Naive thymus-derived CD4-positive, alpha-beta T cell (primary cell): ENCODE measurements around the gene CADM2. TPM values are rescaled to one million over a fixed set of nuclear protein-coding genes. Genes with fewer than 3 reads are reported as not detected.
"Not testable (repeated sequence)": the region's sequence is repeated elsewhere in the genome, so short reads cannot be mapped to it uniquely, and the experiment has no call there.

Experiments
- ATAC-seq: fragments of 150-1000 bp; cut with Tn5 transposase; 2 replicates; pipeline ENCODE4 v1.10.0; 2021; ENCODE audit warnings: mild to moderate bottlenecking, moderate library complexity
- CTCF ChIA-PET: fragments of 350-600 bp; sonication (Branson Sonifier 250); formaldehyde crosslinking; loops from one replicate; lab custom pipeline; 2021; ENCODE audit warnings: antibody characterized with exemption; lab: Charles Lee
- POLR2A ChIA-PET: fragments of 350-600 bp; sonication (Branson Sonifier 250); formaldehyde crosslinking; loops from one replicate; lab custom pipeline; 2021; ENCODE audit warnings: antibody characterized with exemption, inconsistent platforms; lab: Charles Lee
- DNase-seq, 9 donors: peaks; one replicate each; pipeline versions ENCODE4 v3.0.0 to v3.0.0-alpha.2; 2020 to 2022; ENCODE audit warnings: mixed read lengths in 1 of 9
- H3K27ac ChIP-seq: one replicate; pipeline ENCODE4 v1.7.0; 2013; ENCODE audit warnings: mild to moderate bottlenecking, low read depth, low read length, moderate library complexity
- H3K27me3 ChIP-seq, 2 donors: one replicate each; pipeline ENCODE4 v1.7.0; 2013; ENCODE audit warnings: low read length in 2 of 2, mild to moderate bottlenecking in 2 of 2, moderate library complexity in 2 of 2; ENCODE audit not compliant: control insufficient read depth in 2 of 2, insufficient read depth in 2 of 2
- H3K36me3 ChIP-seq, 3 experiments: 1 replicate in 2 of 3; 2 replicates in 1 of 3; pipeline ENCODE4 v1.7.0; 2013; ENCODE audit warnings: low read length in 3 of 3, mild to moderate bottlenecking in 3 of 3, moderate library complexity in 1 of 3; ENCODE audit not compliant: insufficient read depth in 3 of 3, control insufficient read depth in 2 of 3
- H3K4me1 ChIP-seq, 2 donors: one replicate each; pipeline ENCODE4 v1.7.0; 2013; ENCODE audit warnings: low read length in 2 of 2, mild to moderate bottlenecking in 2 of 2, moderate library complexity in 1 of 2; ENCODE audit not compliant: control insufficient read depth in 2 of 2, insufficient read depth in 2 of 2
- H3K4me3 ChIP-seq: 2 replicates; pipeline ENCODE4 v1.7.0; 2013; ENCODE audit warnings: mild to moderate bottlenecking, low read length
- H3K9me3 ChIP-seq, 3 experiments: 1 replicate in 2 of 3; 2 replicates in 1 of 3; pipeline ENCODE4 v1.7.0; 2013; ENCODE audit warnings: low read length in 3 of 3; ENCODE audit not compliant: control insufficient read depth in 2 of 3
- H3K27ac Mint-ChIP-seq, 9 donors: one replicate each; pipeline ENCODE4 v1.8.0; 2020 to 2022; ENCODE audit warnings: mixed read lengths in 9 of 9, mild to moderate bottlenecking in 8 of 9, moderate library complexity in 5 of 9, inconsistent platforms in 2 of 9
- H3K27me3 Mint-ChIP-seq, 5 donors: one replicate each; pipeline ENCODE4 v1.8.0; 2021 to 2022; ENCODE audit warnings: mixed read lengths in 5 of 5, mild to moderate bottlenecking in 1 of 5
- H3K36me3 Mint-ChIP-seq, 5 donors: one replicate each; pipeline ENCODE4 v1.8.0; 2020 to 2022; ENCODE audit warnings: mixed read lengths in 5 of 5, mild to moderate bottlenecking in 3 of 5, inconsistent platforms in 1 of 5
- H3K4me1 Mint-ChIP-seq, 7 donors: one replicate each; pipeline ENCODE4 v1.8.0; 2020 to 2022; ENCODE audit warnings: mixed read lengths in 7 of 7, mild to moderate bottlenecking in 3 of 7, inconsistent platforms in 1 of 7
- H3K4me3 Mint-ChIP-seq, 10 donors: one replicate each; pipeline ENCODE4 v1.8.0; 2020 to 2022; ENCODE audit warnings: mild to moderate bottlenecking in 10 of 10, mixed read lengths in 10 of 10, moderate library complexity in 6 of 10, inconsistent platforms in 2 of 10
- H3K9me3 Mint-ChIP-seq, 11 donors: one replicate each; pipeline ENCODE4 v1.8.0; 2020 to 2022; ENCODE audit warnings: mixed read lengths in 11 of 11, mild to moderate bottlenecking in 4 of 11, inconsistent platforms in 1 of 11, moderate library complexity in 1 of 11
- intact Hi-C, 2 donors: fragments of 100-400 bp; cut with micrococcal nuclease; formaldehyde crosslinking; loops; one replicate each; pipeline ENCODE4 v1.15.1; 2023
- polyA plus RNA-seq, 2 donors: library from polyadenylated mRNA; unstranded; fragments of 300-500 nt; fragmentation: Illumina TruSeq; gene quantifications; one replicate each; pipeline ENCODE4 v1.2.3, GENCODE V29; 2021
- total RNA-seq, 6 experiments: library from RNA in 5 of 6; stranded (reverse) in 5 of 6; gene quantifications; 1 replicate in 5 of 6; 2 replicates in 1 of 6; pipeline ENCODE4 v1.2.3 and lab custom pipeline; 2021 to 2026

The CADM2 gene
- total and polyA plus RNA-seq, 7 experiments from 2014 or later = 0.40 TPM; not detected in 6

DNA sequence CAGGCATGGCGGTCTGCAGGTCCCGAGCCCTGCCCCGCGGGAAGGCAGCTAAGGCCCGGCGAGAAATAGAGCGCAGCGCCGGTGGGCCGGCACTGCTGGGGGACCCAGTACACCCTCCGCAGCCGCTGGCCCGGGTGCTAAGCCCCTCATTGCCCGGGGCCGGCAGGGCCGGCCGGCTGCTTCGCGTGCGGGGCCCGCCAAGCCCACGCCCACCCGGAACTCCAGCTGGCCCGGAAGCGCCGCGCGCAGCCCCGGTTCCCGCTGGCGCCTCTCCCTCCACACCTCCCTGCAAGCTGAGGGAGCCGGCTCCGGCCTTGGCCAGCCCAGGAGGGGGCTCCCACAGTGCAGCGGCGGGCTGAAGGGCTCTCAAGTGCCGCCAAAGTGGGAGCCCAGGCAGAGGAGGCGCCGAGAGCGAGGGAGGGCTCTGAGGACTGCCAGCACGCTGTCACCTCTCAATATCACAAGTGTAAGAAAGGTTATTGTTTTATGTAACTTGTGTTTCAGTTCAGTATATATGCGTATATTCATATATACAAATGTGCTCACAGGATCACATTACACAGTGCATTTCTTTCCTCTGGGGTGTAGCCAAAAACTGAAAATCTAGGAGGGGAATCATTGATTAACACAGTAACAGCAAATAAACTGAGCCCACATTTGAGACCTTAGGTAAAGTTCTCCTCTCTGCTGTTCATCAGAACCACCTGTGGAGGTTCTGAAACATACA, 546.2 kb downstream of the CADM2 start:
- POLR2A ChIA-PET, H3K27ac ChIP-seq, H3K27ac Mint-ChIP-seq, H3K4me1 Mint-ChIP-seq, H3K27me3 Mint-ChIP-seq, H3K4me1 ChIP-seq, H3K4me3 Mint-ChIP-seq, DNase-seq, ATAC-seq, H3K9me3 ChIP-seq, H3K27me3 ChIP-seq, H3K4me3 ChIP-seq, intact Hi-C loops, H3K36me3 ChIP-seq, H3K36me3 Mint-ChIP-seq: not testable (repeated sequence)
- H3K9me3 Mint-ChIP-seq = peaks cover 0 to 23% (median 3%) of the 10 kb centered on the region in 11 donors
- CTCF ChIA-PET = interaction anchor here (0.8 kb wide), 1 partner anchor 43 kb away, joined by 3 read pairs; no protein-coding TSS in a partner anchor

DNA sequence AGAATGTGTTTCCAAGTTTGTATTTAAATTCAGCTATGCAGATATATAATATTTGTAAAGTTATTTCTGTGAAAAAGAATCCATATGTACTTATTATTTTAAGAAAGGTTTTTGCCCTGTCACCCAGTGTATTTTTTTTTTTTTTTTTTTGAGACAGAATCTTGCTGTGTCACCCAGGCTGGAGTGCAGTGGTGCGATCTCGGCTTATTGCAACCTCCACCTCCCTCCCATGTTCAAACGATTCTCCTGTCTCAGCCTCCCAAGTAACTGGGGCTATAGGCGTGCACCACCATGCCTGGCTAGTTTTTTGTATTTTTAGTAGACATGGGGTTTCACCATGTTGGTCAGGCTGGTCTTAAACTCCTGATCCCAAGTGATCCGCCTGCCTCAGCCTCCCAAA, 548.3 kb downstream of the CADM2 start:
- H3K27ac Mint-ChIP-seq, H3K36me3 ChIP-seq, H3K36me3 Mint-ChIP-seq, H3K4me3 ChIP-seq, intact Hi-C loops, H3K27me3 ChIP-seq, H3K4me1 Mint-ChIP-seq, H3K27ac ChIP-seq, ATAC-seq, H3K4me1 ChIP-seq, H3K27me3 Mint-ChIP-seq, H3K4me3 Mint-ChIP-seq, DNase-seq, POLR2A ChIA-PET, CTCF ChIA-PET, H3K9me3 ChIP-seq: not testable (repeated sequence)
- peaks cover 0 to 19% (median 2%) of the 10 kb centered on the region in 11 donors for H3K9me3 Mint-ChIP-seq

DNA sequence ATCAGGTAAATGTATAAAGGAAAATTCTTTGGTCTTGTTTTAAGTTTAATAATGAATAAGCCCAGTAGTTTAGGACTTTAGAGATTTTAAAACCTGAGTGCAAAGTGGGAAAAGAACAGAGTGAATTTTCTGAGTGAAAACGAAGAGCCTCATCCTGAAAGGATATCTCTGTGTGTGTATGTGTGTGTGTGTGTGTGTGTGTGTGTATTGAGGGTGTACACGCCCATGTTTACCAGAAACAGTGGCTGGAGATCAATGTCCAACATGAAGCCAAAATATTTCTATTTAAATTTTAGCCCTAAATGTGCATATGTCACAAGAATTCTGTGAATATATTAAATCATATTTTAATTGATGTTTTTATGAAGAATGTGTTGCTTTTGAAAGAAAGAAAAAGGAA, 549.9 kb downstream of the CADM2 start:
- no peaks in the 10 kb centered on the region for H3K36me3 ChIP-seq
- ChIA-PET CTCF (no interaction called here), POLR2A (no interaction called here)
- ATAC-seq = no peak
- DNase-seq = no peak
- no peaks in the 10 kb centered on the region for H3K4me1 ChIP-seq
- peaks cover 0 to 11% (median 2%) of the 10 kb centered on the region in 11 donors for H3K9me3 Mint-ChIP-seq
- H3K4me1 Mint-ChIP-seq = no peaks in the 10 kb centered on the region
- H3K27ac Mint-ChIP-seq = no peak overlapping the region
- H3K27me3 ChIP-seq = no peaks in the 10 kb centered on the region
- no peak overlapping the region for H3K4me3 Mint-ChIP-seq
- H3K4me3 ChIP-seq = no peak overlapping the region
- H3K9me3 ChIP-seq = no peaks in the 10 kb centered on the region
- no peaks in the 10 kb centered on the region for H3K36me3 Mint-ChIP-seq
- no peaks in the 10 kb centered on the region for H3K27me3 Mint-ChIP-seq
- H3K27ac ChIP-seq = no peak overlapping the region
- intact Hi-C loops = no loop called here

DNA sequence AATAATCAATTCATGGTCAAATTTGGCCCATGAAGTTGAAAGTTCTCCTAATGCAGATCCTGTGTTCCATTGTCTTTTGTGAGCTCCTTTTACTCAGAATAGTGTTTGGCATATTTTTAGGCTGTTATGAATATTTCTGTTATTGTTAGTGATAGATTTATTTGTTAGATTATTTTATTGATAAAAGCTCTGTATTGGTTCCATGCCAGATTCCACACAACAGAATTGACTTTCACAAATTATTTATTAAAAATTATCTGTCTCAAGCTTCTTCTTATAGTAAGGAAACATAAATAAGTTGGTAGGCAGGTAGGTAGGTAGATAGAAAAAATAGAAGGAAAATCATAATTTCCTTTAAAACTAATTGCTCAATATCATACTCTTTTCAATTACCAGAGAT, 557.4 kb downstream of the CADM2 start:
- no peaks in the 10 kb centered on the region for H3K9me3 ChIP-seq
- ChIA-PET POLR2A (no interaction called here), CTCF (no interaction called here)
- no peaks in the 10 kb centered on the region for H3K36me3 ChIP-seq
- H3K9me3 Mint-ChIP-seq = peaks cover 0 to 3% (median 0%) of the 10 kb centered on the region in 11 donors
- H3K27me3 ChIP-seq = no peaks in the 10 kb centered on the region
- H3K36me3 Mint-ChIP-seq = no peaks in the 10 kb centered on the region
- intact Hi-C loops = no loop called here
- H3K27ac ChIP-seq = no peak overlapping the region
- DNase-seq (no peak), ATAC-seq (no peak)
- no peak overlapping the region for H3K4me3 ChIP-seq
- H3K27me3 Mint-ChIP-seq = no peaks in the 10 kb centered on the region
- no peak overlapping the region for H3K4me3 Mint-ChIP-seq
- no peaks in the 10 kb centered on the region for H3K4me1 Mint-ChIP-seq
- H3K4me1 ChIP-seq = no peaks in the 10 kb centered on the region
- H3K27ac Mint-ChIP-seq = no peak overlapping the region

DNA sequence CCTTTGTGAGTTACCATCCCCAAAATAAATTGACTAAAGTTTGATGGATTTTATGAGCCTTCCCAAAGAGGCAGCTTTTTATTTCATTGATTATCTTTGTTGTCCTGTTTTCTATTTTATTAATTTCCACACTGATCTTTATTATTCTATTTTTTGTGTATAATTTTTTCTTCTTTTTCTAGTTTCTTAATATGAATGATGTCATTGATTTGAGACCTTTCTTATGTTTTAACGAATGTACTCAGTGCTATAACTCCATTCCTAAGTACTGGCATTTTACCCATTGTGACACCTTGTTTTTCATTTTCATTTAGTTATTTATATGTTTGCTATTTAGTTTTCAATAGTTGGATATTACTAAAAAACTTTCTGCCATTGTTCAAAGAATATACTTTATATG, 565.3 kb downstream of the CADM2 start:
- H3K4me1 Mint-ChIP-seq = no peaks in the 10 kb centered on the region
- H3K4me3 Mint-ChIP-seq = no peak overlapping the region
- H3K36me3 ChIP-seq = no peaks in the 10 kb centered on the region
- H3K27ac Mint-ChIP-seq = no peak overlapping the region
- ChIA-PET POLR2A (no interaction called here), CTCF (no interaction called here)
- intact Hi-C loops = no loop called here
- no peak for DNase-seq
- no peaks in the 10 kb centered on the region for H3K36me3 Mint-ChIP-seq
- H3K4me1 ChIP-seq = no peaks in the 10 kb centered on the region
- H3K27me3 Mint-ChIP-seq = no peaks in the 10 kb centered on the region
- H3K9me3 Mint-ChIP-seq = peaks cover 0 to 10% (median 2%) of the 10 kb centered on the region in 11 donors
- no peaks in the 10 kb centered on the region for H3K27me3 ChIP-seq
- H3K4me3 ChIP-seq = no peak overlapping the region
- no peaks in the 10 kb centered on the region for H3K9me3 ChIP-seq
- ATAC-seq = no peak
- H3K27ac ChIP-seq = no peak overlapping the region

DNA sequence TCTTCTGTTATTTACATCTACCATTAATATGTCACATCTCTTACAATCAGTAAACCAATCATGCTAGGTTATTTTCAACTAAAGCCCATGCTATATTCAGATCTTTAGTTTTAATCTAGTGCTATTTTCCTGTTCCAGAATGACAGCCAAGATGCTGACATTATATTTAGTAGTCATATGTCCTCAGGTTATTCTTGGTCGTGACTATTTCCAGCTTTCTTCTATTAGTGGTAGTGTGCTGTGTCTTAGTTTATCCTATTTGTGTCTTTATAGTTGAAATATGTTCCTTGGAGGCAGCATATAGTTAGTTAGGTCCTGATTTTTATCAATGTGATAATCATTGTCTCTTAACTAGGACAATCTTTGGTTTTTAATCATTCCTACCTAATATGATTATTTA, 566.5 kb downstream of the CADM2 start:
- Mint-ChIP-seq H3K9me3 (peaks cover 0 to 13% (median 5%) of the 10 kb centered on the region in 11 donors), H3K4me3 (no peak overlapping the region), H3K36me3 (no peaks in the 10 kb centered on the region), H3K4me1 (no peaks in the 10 kb centered on the region), H3K27ac (no peak overlapping the region), H3K27me3 (no peaks in the 10 kb centered on the region)
- H3K27ac ChIP-seq = no peak overlapping the region
- H3K9me3 ChIP-seq = no peaks in the 10 kb centered on the region
- H3K36me3 ChIP-seq = no peaks in the 10 kb centered on the region
- CTCF ChIA-PET = no interaction called here
- DNase-seq = no peak
- intact Hi-C loops = no loop called here
- H3K4me1 ChIP-seq = no peaks in the 10 kb centered on the region
- no peak for ATAC-seq
- no peaks in the 10 kb centered on the region for H3K27me3 ChIP-seq
- no peak overlapping the region for H3K4me3 ChIP-seq
- POLR2A ChIA-PET = no interaction called here

DNA sequence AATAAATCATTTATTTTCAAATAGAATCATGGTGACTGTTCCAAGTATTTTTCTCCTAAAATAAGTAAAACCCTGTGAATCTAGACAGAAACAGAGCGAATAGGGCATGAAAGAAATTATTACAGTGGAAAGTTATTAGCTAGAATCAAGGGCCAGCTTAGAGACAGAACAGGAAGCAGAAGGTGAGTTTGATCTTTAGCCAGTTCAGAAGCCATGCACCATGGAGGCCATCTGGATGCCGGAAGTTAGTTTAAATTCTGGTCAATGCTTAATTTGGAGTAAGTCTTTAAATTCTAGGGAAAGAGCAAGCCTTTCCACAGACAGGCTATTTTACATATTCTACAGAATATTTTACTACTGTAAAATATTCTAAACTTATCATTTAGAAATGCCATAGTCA, 574.8 kb downstream of the CADM2 start:
- DNase-seq (no peak), ATAC-seq (no peak)
- Mint-ChIP-seq H3K4me1 (no peaks in the 10 kb centered on the region), H3K27me3 (no peaks in the 10 kb centered on the region), H3K4me3 (no peak overlapping the region), H3K27ac (no peak overlapping the region), H3K9me3 (peaks cover 0 to 13% (median 5%) of the 10 kb centered on the region in 11 donors), H3K36me3 (no peaks in the 10 kb centered on the region)
- intact Hi-C loops = no loop called here
- Histone ChIP-seq H3K36me3 (no peaks in the 10 kb centered on the region), H3K4me1 (no peaks in the 10 kb centered on the region), H3K27ac (no peak overlapping the region), H3K27me3 (no peaks in the 10 kb centered on the region), H3K9me3 (no peaks in the 10 kb centered on the region), H3K4me3 (no peak overlapping the region)
- CTCF ChIA-PET = no interaction called here
- POLR2A ChIA-PET = no interaction called here
